GM18508 (cell line): ENCODE measurements around the gene TAMM41.
"Not testable (repeated sequence)": the region's sequence is repeated elsewhere in the genome, so short reads cannot be mapped to it uniquely, and the experiment has no call there.

Experiments
- ATAC-seq: cut with Tn5 transposase; IDR thresholded peaks from one replicate; pipeline ENCODE4 v1.9.1; 2021; ENCODE audit warnings: moderate number of reproducible peaks; ENCODE audit not compliant: insufficient read depth, unreplicated experiment

Gene TAMM41

GRCh38 chr3:11846281-11847266 lies at the start of gene TAMM41:
TSS of gene TAMM41 (minus strand) at chr3:11846885. CDS start at chr3:11846636, 249 bp downstream.
- peak; percentile 98 for ATAC-seq

- no peak for ATAC-seq
Observed at GRCh38 chr3:11878837-11879236, 32.2 kb upstream of the TAMM41 start.

- ATAC-seq, result not testable (repeated sequence)
Observed at GRCh38 chr3:11874707-11875106, 28.0 kb upstream of the TAMM41 start.

- ATAC-seq, result not testable (repeated sequence)
Observed at GRCh38 chr3:11863739-11864138, 17.1 kb upstream of the TAMM41 start.

- not testable (repeated sequence) for ATAC-seq
Observed at GRCh38 chr3:11862584-11862983, 15.9 kb upstream of the TAMM41 start.

- ATAC-seq, result not testable (repeated sequence)
Observed at GRCh38 chr3:11862145-11862544, 15.5 kb upstream of the TAMM41 start.

GRCh38 chr3:11860213-11860612 lies 13.5 kb upstream of the TAMM41 start:
- ATAC-seq, result not testable (repeated sequence)

- no peak for ATAC-seq
Observed at GRCh38 chr3:11853450-11853849, 6.8 kb upstream of the TAMM41 start.

- no peak for ATAC-seq
Observed at GRCh38 chr3:11850003-11850402, 3.3 kb upstream of the TAMM41 start.

- ATAC-seq, result no peak
Observed at GRCh38 chr3:11847607-11848006, 922 bp upstream of the TAMM41 start.

GRCh38 chr3:11845651-11846050 lies 1.0 kb downstream of the TAMM41 start:
- no peak for ATAC-seq

GRCh38 chr3:11844891-11845290 lies 1.8 kb downstream of the TAMM41 start:
- ATAC-seq, result no peak

- no peak for ATAC-seq
Observed at GRCh38 chr3:11835028-11835639, 11.6 kb downstream of the TAMM41 start.

GRCh38 chr3:11832981-11833905 lies 13.4 kb downstream of the TAMM41 start:
- no peak for ATAC-seq

GRCh38 chr3:11829416-11829815 lies 17.3 kb downstream of the TAMM41 start:
- ATAC-seq, result no peak

GRCh38 chr3:11826628-11827265 lies 19.9 kb downstream of the TAMM41 start:
- ATAC-seq, result no peak

GRCh38 chr3:11825301-11825700 lies 21.4 kb downstream of the TAMM41 start:
- no peak for ATAC-seq

- no peak for ATAC-seq
Observed at GRCh38 chr3:11820531-11821041, 26.1 kb downstream of the TAMM41 start.

GRCh38 chr3:11819146-11819689 lies 27.5 kb downstream of the TAMM41 start:
- ATAC-seq, result no peak
